NCI-H82 (cell line): ENCODE data around the gene PRKAG2.
"Not testable (repeated sequence)": the region's sequence is repeated elsewhere in the genome, so short reads cannot be mapped to it uniquely, and the experiment has no call there.

ENCODE experiments used
- DNase-seq: peaks from one replicate; lab custom pipeline; 2025; lab: John Stamatoyannopoulos, UW

Gene PRKAG2

GRCh38 chr7:151851145-151851751 lies 25.7 kb downstream of the PRKAG2 start:
- no peak for DNase-seq

DNA sequence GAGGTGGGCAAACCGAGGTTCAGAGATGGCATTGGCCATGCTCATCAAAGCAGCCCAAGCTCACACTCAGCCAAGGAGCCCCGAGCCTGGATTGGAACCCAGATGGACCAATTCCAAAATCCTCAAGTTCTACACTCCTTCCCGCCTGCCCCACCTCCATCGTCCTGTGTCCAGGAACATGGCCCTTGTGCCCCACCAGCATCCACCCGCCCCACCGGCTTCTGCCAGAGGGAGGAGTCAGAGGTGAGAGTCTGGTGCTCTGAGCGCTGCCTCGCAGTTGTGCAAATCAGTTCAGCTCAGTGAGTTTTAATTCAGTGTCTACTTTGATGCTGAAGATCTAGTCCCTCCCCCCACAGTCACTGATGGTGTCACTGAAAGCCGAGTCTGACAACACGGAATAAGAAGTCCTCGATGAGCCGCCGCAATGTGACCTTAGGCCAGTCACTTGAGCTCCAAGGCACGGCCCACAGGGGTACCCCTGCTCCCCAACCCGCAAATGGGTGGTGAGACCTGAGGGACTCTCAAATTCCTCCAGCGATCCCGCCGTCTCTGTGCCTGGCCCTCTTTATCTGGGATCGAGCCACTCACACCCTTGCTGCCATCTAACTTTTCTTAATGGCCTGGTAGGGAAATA lies 26.3 kb downstream of the PRKAG2 start:
- DNase-seq, result no peak

- no peak for DNase-seq
Measured at GRCh38 chr7:151849879-151850260, 27.0 kb downstream of the PRKAG2 start.

GRCh38 chr7:151849008-151849878 lies 27.7 kb downstream of the PRKAG2 start:
- no peak for DNase-seq

GRCh38 chr7:151847681-151848081 lies 29.2 kb downstream of the PRKAG2 start:
- DNase-seq, result no peak

DNA sequence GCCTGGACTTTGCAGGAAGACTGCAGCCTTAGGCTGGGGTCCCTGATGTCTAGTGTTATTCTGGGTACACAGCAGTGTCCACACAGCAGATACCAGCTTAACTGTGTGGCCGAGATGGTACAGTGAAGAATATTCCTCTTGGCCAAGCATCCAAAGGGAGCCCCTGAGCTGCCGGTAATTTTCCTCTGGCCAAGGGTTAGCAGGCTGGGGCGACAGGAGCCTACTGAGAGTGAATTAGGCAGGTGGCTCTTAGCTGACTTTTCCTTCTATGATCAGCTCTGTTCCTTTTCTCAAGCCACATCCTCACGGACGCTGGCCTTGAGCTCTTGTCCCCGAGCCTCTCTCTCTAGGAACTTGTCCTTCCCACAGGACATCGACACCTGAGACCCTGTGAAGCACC lies 29.8 kb downstream of the PRKAG2 start:
- DNase-seq, result no peak

DNA sequence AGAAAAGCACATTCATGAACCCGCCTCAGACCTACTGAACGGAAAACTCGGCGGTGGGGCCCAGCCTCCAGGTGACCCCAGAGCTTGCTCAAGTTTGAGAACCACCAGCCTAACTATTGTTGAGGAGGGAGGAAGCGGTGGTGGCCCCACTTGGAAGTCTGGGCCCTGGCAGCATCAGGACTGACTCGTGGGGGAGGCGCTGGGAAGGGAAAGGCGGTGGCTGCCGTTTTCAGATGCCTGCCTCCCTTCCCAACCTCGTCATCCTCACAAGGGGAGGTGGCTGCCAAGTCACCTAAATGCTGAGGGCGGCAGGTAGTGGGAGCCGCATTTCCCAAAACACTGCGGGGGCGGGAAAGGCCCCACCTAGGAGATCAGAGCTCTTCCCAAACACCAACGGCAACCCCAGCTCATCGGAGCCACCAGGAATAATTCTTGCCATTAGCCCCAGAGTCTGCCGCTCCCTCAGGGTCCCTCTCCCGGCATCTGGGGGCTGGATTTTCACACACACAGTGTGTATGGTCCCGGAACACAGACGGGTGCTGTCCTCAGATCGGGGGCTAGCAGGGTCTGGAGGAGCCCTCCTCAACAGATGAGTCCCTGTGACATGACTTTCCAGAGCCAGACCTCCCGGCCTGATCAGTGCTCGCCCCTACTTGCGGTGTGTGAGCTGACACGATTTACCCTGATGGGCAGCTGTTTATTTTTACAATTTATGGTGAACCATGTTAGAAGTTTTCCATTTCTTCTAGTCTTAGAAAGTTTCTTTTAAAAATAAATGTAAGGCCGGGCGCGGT lies 31.3 kb downstream of the PRKAG2 start:
- no peak for DNase-seq

DNA sequence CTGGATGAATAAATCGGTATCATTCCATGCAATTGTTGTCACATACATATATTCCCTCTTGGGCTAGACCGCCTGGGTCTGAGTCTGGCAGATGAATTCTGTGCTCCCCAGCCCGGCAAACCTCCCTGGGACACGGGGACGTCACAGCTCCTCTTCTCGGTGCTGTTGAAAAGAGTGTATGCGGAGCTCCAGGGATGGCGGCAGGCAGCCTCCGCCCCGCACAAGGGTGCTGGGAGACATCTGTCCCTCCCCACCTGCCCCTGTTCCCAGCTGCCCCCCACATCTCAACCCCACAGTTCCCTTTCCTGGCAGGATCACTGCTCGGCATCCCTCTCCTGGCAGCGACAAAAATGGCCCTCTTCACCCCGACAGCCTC lies 32.1 kb downstream of the PRKAG2 start:
- DNase-seq, result no peak

- no peak for DNase-seq
Measured at GRCh38 chr7:151844071-151844824, 32.7 kb downstream of the PRKAG2 start.

DNA sequence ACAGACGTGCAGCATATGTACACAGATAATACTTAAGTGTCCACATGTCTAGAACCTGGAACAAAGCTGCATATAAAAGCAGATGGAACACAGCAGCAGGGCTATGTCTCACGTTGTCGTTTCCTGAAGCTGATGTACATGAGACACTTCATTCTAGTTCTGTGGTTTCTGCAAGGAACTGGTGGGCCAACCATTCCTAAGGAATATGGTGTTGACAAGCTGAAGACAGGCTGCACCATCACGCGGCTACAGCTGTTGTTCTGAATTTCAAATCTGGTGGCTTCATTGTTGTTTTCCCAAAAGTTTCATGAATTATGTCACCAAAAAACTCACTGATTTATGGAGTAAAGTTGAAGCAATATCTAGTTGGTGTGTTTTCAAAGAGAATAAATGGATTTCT lies 33.7 kb downstream of the PRKAG2 start:
- DNase-seq, result no peak

DNA sequence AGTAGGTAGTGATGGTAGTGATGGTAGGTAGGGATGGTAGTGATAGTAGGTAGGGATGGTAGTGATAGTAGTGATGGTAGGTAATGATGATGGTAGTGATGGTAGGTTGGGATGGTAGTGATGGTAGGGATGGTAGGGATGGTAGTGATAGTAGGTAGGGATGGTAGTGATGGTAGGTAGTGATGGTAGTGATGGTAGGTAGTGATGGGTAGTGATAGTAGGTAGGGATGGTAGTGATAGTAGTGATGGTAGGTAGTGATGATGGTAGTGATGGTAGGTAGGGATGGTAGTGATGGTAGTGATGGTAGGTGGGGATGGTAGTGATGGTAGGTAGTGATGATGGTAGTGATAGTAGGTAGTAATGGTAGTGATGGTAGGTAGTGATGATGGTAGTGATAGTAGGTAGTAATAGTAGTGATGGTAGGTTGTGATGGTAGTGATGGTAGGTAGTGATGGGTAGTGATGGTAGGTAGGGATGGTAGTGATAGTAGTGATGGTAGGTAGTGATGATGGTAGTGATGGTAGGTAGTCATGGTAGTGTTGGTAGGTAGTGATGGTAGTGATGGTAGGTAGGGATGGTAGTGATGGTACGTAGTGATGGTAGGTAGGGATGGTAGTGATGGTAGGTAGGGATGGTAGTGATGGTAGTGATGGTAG lies 35.4 kb downstream of the PRKAG2 start:
- not testable (repeated sequence) for DNase-seq

DNA sequence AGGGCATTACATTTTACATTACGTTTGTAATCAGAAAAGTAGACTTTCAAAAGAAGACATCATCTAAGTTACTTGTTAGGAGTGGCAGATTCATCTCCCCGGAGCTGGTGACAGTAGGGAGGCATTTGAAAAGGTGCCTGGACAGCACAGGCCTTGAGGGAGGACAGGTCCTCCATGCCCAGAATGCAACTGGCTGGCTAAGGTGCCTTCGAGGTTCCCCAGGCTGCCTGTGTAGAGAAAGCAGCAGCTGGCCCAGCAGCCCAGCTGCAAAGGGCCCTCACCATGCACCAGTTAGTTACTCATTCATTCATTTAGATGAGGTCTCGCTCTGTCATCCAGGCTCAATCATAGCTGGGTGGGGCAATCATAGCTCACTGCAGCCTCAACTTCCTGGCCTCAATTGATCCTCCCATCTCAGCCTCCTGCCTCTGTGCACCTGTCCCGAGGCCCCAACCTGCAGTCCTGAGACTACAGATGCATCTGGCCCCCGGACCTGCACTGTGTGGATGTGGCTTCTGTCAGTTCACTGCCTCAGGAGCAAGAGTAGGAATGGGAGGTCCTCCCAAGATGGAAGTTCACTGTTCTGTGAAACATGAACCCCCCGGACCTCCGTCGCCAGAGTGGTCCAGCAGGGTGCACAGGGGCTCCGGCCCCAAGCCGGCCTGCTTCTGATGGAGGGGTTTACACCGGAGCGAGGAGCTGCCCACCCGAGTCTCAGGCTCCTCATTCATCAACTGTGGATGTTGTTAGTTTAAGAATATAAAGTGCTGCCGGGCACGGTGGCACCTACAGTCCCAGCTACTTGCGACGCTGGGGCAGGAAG lies 36.6 kb downstream of the PRKAG2 start:
- no peak for DNase-seq

- no peak for DNase-seq
Measured at GRCh38 chr7:151839451-151839921, 37.4 kb downstream of the PRKAG2 start.

DNA sequence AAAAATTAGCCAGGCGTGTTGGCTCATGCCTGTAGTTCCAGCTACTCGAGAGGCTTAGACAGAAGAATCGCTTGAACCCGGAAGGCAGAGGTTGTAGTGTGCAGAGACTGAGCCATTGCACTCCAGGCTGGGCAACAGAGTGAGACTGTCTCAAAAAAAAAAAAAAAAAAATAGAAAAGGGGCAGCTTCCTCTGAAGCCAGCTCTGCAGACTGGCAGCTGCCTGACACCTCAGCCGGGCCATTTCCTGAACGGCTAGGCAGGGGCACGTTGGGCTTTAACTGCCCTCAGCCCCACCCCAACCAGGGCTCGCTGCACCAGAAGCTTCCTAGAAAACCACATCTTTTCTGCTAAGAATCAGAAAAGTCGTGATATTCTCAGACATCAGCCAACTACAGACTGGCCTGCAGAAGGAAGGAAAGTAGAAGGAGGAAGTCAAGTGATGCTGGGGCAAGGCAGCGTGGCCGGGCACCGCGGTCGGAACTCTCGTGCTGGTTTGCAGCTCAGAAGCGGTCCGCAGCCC lies 38.0 kb downstream of the PRKAG2 start:
- no peak for DNase-seq

GRCh38 chr7:151838072-151838471 lies 38.8 kb downstream of the PRKAG2 start:
- DNase-seq, result no peak

DNA sequence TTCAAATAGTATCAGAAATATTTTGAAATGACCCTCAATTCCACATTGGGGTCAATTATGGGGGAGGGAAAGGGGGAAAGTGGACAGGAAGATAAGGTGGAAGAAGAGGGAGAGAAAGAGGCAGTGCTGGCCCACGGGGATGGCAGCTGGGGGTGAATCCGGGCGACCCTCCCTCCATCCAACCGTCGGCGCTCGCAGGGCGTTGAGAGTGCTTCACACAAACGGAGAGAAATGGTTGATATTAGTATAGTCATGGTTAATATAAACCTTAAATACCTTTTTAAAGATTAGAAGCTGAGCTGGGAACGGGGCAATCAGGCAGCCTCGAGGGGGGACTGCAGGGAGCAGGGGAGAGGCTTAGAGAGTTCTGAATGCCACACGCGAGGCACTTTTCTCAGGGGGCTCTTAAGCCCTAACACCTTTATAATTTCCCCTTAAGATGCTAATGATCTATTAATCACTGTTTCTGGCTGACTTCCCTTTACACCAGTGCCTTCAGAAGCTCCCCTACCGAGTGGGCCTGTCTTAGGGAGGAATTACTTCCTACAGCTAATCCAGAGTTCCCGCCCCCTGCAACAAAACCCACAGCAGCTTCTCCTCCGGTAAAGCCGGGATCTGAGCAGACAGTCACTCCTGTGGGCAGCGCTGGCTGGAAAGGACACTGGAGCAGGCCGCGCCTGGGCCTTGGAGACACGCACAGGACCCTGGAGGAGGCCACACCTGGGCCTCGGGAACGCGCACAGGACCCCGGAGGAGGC lies 39.5 kb downstream of the PRKAG2 start:
- peak; percentile 74 for DNase-seq

GRCh38 chr7:151836927-151837205 lies 40.0 kb downstream of the PRKAG2 start:
- no peak for DNase-seq

DNA sequence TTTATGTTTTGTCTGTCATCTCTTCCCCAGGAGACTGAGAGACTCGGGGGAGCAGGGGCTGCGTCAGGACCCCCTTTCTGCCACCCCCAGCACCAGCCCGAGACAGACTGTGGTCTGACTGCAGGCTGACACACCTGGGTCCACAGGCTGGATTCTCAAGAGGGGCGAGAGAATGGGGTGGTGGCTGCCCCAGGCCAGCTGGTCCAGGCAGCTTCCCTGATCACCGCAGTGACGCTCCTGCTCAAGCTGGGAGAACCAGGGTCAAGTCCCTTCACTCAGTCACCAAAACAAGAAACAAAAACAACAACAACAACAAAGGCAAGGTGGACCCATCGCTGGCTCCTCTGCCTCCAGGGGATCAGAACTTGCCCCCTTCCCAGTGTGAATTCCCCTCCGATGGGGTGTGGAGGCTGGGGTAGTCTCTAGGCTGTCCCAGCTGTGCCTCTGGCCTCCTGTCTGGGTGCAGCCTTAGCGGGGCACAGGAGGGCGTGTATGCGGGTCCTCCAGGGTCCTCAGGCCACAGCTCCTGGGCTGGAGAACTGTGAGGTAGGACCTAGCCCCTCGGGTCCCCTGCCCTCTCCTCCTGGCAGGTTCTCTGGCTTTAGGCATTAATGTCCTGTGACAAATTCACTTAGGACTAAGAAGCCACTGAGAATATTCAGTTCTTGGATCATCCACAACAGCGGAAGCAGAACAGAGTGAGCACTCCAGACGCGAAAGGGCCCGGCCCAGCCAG lies 40.6 kb downstream of the PRKAG2 start:
- DNase-seq, result no peak

DNA sequence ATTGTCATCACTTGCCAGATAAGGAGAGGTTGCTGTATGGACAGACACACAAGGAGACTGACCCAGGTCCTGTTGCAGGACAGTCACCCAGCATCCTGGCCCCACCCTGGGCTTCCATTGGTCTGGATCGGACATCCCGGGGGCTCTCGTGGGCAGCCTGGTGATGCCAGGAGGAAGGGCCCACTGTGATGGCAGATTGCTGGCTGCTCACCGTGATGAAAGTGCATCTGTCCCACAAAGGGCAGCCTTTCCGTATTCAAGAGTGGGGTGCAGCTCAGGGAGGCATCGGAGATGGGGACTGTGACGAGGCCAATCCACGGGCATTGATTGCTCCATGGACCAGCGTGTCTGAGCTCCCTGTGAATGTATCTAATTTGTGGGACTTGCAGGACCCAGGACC lies 41.3 kb downstream of the PRKAG2 start:
- no peak for DNase-seq
